Peyer's patch (tissue), 4 donors: ENCODE results near the gene GPR37L1.

Experiments
- CTCF ChIP-seq, 6 experiments: fragments of 450-650 bp in 4 of 6; fragments of 200-600 bp in 2 of 6; sonication (generic) in 1 of 6; IDR thresholded peaks; one replicate each; pipeline ENCODE4 v1.5.1; 2017 to 2019; ENCODE audit warnings: antibody characterized with exemption in 6 of 6, mild to moderate bottlenecking in 3 of 6, moderate library complexity in 1 of 6
- POLR2A ChIP-seq, 2 donors: fragments of 450-650 bp; IDR thresholded peaks; one replicate each; pipeline ENCODE4 v1.5.1; 2017; ENCODE audit warnings: antibody characterized with exemption in 2 of 2, mild to moderate bottlenecking in 2 of 2, moderate library complexity in 2 of 2

GRCh38 chr1:202127061-202127460 lies 4.3 kb downstream of the GPR37L1 start:
- TF ChIP-seq CTCF (IDR thresholded peaks at IDR 0.05), result no peak
- TF ChIP-seq POLR2A (IDR thresholded peaks at IDR 0.05), result no peak
